ENCODE measurements around the gene SNCA.

SNCA gene

GRCh38 chr4:89800012-89800516 is 36.9 kb downstream of the SNCA start:
- TF ChIP-seq CTCF (IDR thresholded peaks at IDR 0.05) (no peak), ZFX (IDR thresholded peaks at IDR 0.05; ENCODE audit: borderline replicate concordance) (no peak)
- no peak overlapping the region for H3K27ac ChIP-seq

GRCh38 chr4:89799071-89799470 is 37.9 kb downstream of the SNCA start:
- no peak overlapping the region for H3K27ac ChIP-seq
- TF ChIP-seq CTCF (IDR thresholded peaks at IDR 0.05) = no peak
- TF ChIP-seq ZFX (IDR thresholded peaks at IDR 0.05; ENCODE audit: borderline replicate concordance) = no peak

GRCh38 chr4:89797117-89797516 is 39.8 kb downstream of the SNCA start:
- TF ChIP-seq ZFX (IDR thresholded peaks at IDR 0.05; ENCODE audit: borderline replicate concordance) = no peak
- no peak for TF ChIP-seq CTCF (IDR thresholded peaks at IDR 0.05)
- no peak overlapping the region for H3K27ac ChIP-seq

GRCh38 chr4:89788206-89789072 is 48.5 kb downstream of the SNCA start:
- H3K27ac ChIP-seq = no peak overlapping the region
- TF ChIP-seq CTCF (IDR thresholded peaks at IDR 0.05) = no peak
- no peak for TF ChIP-seq ZFX (IDR thresholded peaks at IDR 0.05; ENCODE audit: borderline replicate concordance)

- TF ChIP-seq ZFX (IDR thresholded peaks at IDR 0.05; ENCODE audit: borderline replicate concordance) (no peak), CTCF (IDR thresholded peaks at IDR 0.05) (no peak)
Measured at GRCh38 chr4:89784686-89785231, 52.2 kb downstream of the SNCA start.

GRCh38 chr4:89781321-89781720 is 55.6 kb downstream of the SNCA start:
- TF ChIP-seq ZFX (IDR thresholded peaks at IDR 0.05; ENCODE audit: borderline replicate concordance) (no peak), CTCF (IDR thresholded peaks at IDR 0.05) (no peak)
- H3K27ac ChIP-seq = no peak overlapping the region

More at GRCh38 chr4:89784686-89785231, 52.2 kb downstream of the SNCA start:
- no peak overlapping the region for H3K27ac ChIP-seq

- TF ChIP-seq CTCF (IDR thresholded peaks at IDR 0.05) = no peak
- no peak for TF ChIP-seq ZFX (IDR thresholded peaks at IDR 0.05; ENCODE audit: borderline replicate concordance)
Measured at GRCh38 chr4:89773805-89774204, 63.2 kb downstream of the SNCA start.

More at GRCh38 chr4:89773805-89774204, 63.2 kb downstream of the SNCA start:
- H3K27ac ChIP-seq = no peak overlapping the region

All from 22Rv1 (cell line).